T1000 (cell line): ENCODE measurements around the gene CHST15.

Experiments
- DNase-seq: peaks from one replicate; lab custom pipeline; 2025; ENCODE audit warnings: mixed read lengths; lab: John Stamatoyannopoulos, UW

CHST15 gene

DNA sequence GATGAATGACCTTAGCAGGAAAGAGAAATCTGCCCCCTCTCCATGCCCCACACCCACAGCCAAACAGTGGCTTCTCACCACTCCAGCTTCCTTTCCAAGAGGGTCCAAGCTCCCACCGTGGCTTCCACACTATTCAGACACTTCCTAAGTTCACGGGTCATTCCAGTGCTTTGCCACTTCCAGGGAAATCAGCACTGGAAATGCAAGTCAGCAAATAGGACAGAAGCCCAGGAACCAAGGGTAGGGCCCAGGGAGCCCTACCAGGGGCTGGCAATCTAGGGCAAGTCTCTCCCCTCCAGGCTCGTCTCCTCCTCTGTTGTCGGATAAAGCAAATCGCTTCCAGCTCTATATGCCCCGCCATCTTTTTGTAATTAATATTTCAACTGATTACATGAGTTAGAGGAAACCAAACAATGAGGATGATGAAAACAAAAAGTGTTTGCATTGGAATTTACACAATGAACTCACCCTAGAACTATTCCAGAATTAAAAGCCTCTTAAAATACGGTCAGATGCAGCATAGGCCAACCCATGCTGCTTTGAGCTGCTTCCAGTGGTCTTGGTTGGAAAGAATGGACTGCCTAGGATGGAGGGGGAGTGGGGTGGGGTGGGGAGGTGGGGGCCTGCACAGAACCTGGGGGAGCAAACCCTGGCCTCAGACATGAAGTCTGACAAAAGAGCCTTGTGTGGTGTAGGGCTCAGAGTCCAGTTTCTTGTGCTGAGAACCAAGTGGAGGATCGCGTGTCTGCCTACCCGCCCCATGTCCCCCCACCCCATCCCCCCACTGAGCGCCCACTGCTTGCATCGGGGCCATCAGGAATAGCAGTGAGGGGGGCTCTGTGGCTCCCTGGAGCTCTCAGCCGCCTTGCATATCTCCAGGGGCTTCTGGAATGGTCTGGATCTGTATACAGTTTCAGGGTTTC lies 127.2 kb downstream of the CHST15 start:
- DNase-seq, result no peak

DNA sequence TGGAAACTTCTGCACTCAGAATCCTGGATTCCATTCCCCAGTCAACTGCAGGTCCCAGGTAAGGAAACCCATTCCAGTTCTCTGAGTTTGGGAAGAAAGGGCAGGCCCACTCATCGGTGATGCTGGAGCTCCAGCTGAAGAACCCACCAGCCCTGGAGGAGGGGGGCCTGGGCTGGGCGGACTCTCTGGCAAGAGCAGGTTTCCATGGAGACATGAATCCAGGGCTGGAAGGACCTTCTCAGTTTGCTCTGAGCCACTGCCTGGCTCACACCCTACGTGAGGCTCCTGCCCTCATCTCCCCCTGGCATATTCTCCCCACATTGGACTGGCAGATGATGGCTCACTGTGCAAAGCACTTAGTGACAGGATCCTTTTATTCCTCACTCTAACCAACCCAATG lies 128.4 kb downstream of the CHST15 start:
- no peak for DNase-seq

DNA sequence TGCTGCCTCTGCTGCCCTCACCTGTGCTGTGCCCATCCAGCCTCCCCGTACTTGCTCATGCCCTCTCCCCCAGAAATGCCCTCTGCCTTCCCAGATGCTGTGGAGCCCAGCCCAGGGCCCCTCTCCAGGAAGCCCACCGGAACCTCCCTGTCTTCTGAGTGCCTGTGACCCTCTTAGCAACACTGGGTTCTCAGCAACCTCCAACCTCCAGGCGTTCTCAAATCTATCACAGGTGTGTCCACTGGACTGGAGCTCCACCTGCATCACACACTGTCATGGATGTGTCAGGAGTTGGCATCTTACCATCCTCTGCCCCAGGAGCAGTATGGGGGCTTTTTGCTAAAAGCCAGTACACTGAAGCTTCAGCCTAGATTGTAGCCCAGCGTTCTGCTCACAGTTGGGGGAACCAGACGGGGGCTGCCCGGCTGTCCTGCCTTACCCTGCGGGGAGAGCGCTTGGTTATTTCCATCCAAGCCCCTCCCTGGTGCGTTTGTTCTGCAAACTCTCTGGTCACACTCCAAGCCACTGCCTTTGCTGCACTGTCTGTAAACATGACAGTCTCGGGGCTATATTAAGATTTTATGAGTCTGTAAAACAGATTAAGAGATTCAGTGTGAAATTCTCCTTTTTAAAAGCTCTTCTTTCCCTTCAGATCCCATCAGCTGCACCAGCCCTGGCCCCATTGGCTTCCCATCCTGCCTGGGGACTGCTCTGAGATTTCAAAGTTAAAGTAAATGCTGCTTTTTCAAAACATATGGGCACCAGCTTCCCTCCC lies 130.5 kb downstream of the CHST15 start:
- DNase-seq, result no peak

DNA sequence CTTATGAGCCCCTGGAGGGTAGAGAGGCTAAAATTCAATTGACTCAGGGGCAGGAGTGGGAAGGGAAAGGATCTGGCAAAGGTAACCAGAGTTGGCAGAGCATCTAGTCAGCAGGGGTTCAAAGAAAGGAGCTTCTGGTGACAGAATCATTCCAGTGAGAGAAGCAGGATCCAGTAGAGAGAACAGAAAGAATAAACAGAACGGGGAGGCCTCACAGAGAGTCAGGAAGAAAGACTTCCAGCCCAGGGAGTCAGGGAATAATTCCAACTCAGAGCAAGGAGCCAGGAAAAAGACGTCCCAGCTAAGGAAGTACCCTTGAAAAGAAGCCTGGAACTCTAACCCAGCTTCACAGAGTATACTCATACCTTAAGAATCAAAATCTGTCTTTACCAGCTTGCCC lies 135.2 kb downstream of the CHST15 start:
- no peak for DNase-seq
